ENCODE measurements around the gene ISYNA1. TPM values are rescaled to one million over a fixed set of nuclear protein-coding genes. Genes with fewer than 3 reads are reported as not detected.

Gene ISYNA1
- total RNA-seq, 1 donor from 2014 or later: 208 TPM

DNA sequence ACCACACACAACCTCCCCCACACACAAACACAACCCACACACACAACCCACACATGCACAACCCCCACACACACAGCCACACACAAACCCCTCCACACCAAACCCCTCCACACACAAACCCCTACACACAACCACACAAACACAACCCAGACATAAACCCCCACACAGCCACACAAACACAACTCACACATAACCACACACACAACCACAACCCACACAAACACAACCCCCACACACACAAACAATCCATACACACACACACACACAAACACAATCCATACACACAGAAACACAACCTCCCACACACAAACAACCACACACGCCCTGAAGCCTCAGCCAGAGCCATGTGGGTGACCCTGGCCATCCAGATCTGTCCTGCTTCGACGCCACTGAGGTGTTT is 30.0 kb upstream of the ISYNA1 start:
- H3K27me3 Mint-ChIP-seq (ENCODE audit: low read depth): no peaks in the 10 kb centered on the region
- H3K36me3 Mint-ChIP-seq (ENCODE audit: low read depth): peaks cover 4% of the 10 kb centered on the region
- TF ChIP-seq, protein P1, sequence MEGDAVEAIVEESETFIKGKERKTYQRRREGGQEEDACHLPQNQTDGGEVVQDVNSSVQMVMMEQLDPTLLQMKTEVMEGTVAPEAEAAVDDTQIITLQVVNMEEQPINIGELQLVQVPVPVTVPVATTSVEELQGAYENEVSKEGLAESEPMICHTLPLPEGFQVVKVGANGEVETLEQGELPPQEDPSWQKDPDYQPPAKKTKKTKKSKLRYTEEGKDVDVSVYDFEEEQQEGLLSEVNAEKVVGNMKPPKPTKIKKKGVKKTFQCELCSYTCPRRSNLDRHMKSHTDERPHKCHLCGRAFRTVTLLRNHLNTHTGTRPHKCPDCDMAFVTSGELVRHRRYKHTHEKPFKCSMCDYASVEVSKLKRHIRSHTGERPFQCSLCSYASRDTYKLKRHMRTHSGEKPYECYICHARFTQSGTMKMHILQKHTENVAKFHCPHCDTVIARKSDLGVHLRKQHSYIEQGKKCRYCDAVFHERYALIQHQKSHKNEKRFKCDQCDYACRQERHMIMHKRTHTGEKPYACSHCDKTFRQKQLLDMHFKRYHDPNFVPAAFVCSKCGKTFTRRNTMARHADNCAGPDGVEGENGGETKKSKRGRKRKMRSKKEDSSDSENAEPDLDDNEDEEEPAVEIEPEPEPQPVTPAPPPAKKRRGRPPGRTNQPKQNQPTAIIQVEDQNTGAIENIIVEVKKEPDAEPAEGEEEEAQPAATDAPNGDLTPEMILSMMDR (IDR thresholded peaks at IDR 0.05): no peak
- H3K9me3 Mint-ChIP-seq (ENCODE audit: low read depth): no peaks in the 10 kb centered on the region
- peaks cover 46% of the 10 kb centered on the region for H3K4me1 Mint-ChIP-seq (ENCODE audit: low read depth)
- H3K4me3 Mint-ChIP-seq (ENCODE audit: unreplicated experiment): no peak overlapping the region
- DNase-seq (ENCODE audit: low spot score): no peak
- H3K27ac Mint-ChIP-seq (ENCODE audit: unreplicated experiment): peak overlapping the region; percentile 41

DNA sequence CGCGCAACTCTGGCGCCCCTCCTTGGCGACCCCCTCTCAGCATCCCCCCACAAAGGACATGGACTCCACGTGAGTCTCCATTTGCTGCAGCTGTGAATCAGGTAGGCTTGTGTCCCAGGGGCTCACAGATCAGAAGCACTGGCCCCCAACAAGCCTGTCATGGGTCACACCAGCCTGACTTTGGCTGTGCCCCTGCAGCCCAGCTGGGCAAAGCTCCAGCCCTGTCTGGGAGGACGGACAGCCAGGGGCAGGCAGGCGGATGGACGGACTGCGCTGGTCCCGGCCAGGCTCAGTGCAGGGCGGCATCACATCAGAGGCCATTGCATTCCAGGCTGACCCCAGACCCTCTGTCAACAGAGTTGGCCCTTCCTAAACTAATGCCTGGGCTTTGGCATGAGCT is 28.4 kb upstream of the ISYNA1 start:
- Mint-ChIP-seq H3K4me1 (ENCODE audit: low read depth) (peaks cover 54% of the 10 kb centered on the region), H3K9me3 (ENCODE audit: low read depth) (no peaks in the 10 kb centered on the region), H3K27me3 (ENCODE audit: low read depth) (no peaks in the 10 kb centered on the region), H3K36me3 (ENCODE audit: low read depth) (peaks cover 9% of the 10 kb centered on the region), H3K4me3 (ENCODE audit: unreplicated experiment) (no peak overlapping the region), H3K27ac (ENCODE audit: unreplicated experiment) (peak overlapping the region; percentile 41)
- TF ChIP-seq, protein P1 (IDR thresholded peaks at IDR 0.05): no peak
- no peak for DNase-seq (ENCODE audit: low spot score)

DNA sequence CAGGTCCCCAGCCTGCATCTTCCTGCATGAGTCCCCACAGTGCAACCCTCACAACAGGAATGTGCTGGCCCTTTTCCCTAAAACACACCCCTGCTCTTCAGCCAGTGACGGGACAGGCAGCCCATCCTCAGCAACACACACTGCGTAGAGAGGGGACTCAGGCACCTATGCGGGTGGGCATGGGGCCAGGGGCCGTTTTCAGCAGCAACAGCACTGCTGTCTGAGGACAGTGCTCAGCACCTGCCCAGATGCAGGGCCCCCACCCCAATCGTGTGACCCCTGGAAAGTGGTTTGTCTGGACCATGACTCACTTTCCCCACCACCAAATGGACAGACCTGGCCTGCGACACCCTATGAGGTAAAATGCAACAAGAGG is 28.0 kb upstream of the ISYNA1 start:
- H3K27ac Mint-ChIP-seq (ENCODE audit: unreplicated experiment): peak overlapping the region; percentile 94
- H3K4me1 Mint-ChIP-seq (ENCODE audit: low read depth): peaks cover 58% of the 10 kb centered on the region
- no peaks in the 10 kb centered on the region for H3K27me3 Mint-ChIP-seq (ENCODE audit: low read depth)
- DNase-seq (ENCODE audit: low spot score): no peak
- H3K9me3 Mint-ChIP-seq (ENCODE audit: low read depth): no peaks in the 10 kb centered on the region
- peaks cover 9% of the 10 kb centered on the region for H3K36me3 Mint-ChIP-seq (ENCODE audit: low read depth)
- TF ChIP-seq, protein P1 (IDR thresholded peaks at IDR 0.05): no peak
- no peak overlapping the region for H3K4me3 Mint-ChIP-seq (ENCODE audit: unreplicated experiment)

DNA sequence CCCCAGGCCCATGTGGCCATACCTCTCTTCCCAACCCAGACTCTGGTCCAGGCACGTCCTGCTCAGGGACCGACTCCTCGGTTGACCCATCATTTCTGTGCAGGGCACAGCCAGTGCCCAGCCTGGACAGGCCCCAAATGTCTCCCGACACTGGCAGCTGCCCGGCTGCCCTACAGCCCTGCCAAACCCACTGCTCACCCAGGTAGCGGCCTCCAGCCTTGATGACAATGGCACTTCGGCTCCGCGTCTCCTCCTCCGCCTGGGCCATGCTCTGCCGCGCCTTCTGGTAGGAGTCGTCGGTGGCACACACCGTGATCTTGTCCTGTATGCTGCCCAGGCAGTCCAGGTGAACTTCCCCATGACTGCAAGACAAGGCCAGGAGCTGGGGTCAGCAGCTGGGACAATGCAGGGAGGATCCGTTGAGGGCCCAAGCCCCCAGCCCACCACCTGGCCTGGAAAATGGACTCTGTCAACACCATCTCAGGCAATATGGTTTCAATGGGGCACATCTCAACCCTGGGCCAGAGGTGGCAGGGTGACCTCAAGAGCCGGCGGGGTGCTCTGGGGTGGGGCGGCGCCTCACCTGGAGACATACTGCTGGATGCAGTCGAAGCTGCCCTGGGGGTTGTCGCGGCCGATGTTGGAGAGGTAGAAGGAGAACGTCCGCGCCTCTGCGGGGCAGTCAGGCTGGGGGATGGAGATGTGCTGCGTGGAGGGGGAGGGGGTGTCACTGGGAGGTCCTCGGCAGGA is 27.5 kb upstream of the ISYNA1 start:
- peaks cover 9% of the 10 kb centered on the region for H3K36me3 Mint-ChIP-seq (ENCODE audit: low read depth)
- no peak for DNase-seq (ENCODE audit: low spot score)
- no peaks in the 10 kb centered on the region for H3K9me3 Mint-ChIP-seq (ENCODE audit: low read depth)
- H3K27me3 Mint-ChIP-seq (ENCODE audit: low read depth): no peaks in the 10 kb centered on the region
- TF ChIP-seq, protein P1 (IDR thresholded peaks at IDR 0.05): no peak
- H3K4me1 Mint-ChIP-seq (ENCODE audit: low read depth): peaks cover 63% of the 10 kb centered on the region
- H3K4me3 Mint-ChIP-seq (ENCODE audit: unreplicated experiment): no peak overlapping the region
- H3K27ac Mint-ChIP-seq (ENCODE audit: unreplicated experiment): peak overlapping the region; percentile 94

- DNase-seq (ENCODE audit: low spot score): no peak
- Mint-ChIP-seq H3K27me3 (ENCODE audit: low read depth) (no peaks in the 10 kb centered on the region), H3K4me3 (ENCODE audit: unreplicated experiment) (peak overlapping the region; percentile 14), H3K36me3 (ENCODE audit: low read depth) (peaks cover 11% of the 10 kb centered on the region), H3K4me1 (ENCODE audit: low read depth) (peaks cover 68% of the 10 kb centered on the region), H3K27ac (ENCODE audit: unreplicated experiment) (peak overlapping the region; percentile 94), H3K9me3 (ENCODE audit: low read depth) (no peaks in the 10 kb centered on the region)
- TF ChIP-seq, protein P1 (IDR thresholded peaks at IDR 0.05): no peak
Measured at GRCh38 chr19:18464646-18465045, 26.7 kb upstream of the ISYNA1 start.

Data from chondrocyte (in vitro differentiated cells).